HG03159 (cell line): ENCODE data around the gene CADM3.

Experiments used
- ATAC-seq: cut with Tn5 transposase; IDR thresholded peaks from one replicate; pipeline ENCODE4 v1.9.1; 2021; ENCODE audit warnings: mild to moderate bottlenecking, moderate library complexity; ENCODE audit not compliant: unreplicated experiment

Gene CADM3, protein sequence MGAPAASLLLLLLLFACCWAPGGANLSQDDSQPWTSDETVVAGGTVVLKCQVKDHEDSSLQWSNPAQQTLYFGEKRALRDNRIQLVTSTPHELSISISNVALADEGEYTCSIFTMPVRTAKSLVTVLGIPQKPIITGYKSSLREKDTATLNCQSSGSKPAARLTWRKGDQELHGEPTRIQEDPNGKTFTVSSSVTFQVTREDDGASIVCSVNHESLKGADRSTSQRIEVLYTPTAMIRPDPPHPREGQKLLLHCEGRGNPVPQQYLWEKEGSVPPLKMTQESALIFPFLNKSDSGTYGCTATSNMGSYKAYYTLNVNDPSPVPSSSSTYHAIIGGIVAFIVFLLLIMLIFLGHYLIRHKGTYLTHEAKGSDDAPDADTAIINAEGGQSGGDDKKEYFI

DNA sequence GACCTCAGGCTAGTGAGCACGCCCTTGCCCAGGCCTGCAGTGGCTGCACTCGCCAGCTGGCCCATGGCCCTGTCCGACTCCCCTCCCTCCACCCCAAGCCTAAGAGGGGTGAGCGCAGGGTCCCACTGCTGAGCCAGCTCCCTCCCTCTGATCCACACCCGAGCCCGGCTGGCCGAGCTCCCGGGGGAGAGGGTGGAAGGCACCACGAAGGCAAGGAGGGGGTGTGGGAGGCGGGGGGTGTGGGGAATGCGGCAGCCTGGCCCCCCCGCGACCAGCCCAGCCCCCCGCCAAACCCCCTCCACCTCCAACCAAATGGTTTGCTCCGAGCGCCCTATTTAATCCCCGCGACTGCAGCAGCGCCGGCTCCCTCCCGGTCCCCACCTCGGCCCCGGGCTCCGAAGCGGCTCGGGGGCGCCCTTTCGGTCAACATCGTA, at the start of gene CADM3:
TSS of gene CADM3 (plus strand) at position 362 of the 434 bp plus-strand sequence. CDS start 151 bp downstream, outside the sequence.
- ATAC-seq = no peak

DNA sequence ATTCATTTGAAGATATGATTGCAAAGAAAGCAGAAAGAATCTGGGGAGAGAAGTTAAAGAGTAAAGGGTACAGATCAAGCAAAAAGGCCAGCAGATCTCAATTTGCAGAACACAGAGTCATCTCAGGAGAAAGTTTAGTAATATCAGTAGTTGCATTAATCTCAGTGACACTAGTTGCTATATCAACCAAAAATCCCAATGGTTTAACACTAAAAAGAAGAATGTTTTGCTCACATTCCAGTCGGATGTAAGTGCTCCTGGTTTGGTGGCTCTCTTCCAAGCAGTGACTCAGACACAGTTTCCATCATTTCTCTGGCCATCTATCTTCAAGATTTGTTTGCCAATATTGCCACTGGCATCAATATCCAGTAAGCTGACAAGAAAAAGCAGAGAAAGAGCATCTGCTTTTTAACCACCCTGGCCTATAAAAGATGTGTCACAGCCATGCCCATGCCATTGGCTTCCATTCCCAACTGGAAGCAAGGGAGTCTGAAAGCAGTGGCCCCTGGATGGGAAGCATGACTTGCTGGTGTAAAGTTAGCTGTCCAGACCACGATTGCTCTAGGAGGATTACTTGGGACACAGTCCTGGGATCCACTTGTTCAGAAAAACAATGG, 49.3 kb upstream of the CADM3 start:
- peak; percentile 78 for ATAC-seq

DNA sequence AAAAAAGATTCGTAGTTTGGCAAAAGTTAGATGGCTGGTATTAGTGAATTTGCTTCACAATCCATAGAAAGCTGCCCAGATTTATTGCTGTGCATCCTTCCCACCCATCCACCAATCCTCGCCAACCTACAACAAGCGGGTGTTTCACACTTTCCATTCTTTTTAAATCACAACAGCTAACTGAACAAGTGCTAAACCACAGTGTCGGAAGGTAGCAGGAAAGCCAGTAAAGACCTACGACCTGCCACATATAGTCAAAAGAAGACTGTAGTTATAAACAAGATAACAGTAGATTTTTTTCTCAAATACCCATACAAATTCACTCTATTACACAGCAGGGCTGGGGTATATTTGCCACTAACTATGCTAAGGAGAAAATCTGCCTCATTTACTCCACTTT, 47.8 kb upstream of the CADM3 start:
- ATAC-seq = no peak

DNA sequence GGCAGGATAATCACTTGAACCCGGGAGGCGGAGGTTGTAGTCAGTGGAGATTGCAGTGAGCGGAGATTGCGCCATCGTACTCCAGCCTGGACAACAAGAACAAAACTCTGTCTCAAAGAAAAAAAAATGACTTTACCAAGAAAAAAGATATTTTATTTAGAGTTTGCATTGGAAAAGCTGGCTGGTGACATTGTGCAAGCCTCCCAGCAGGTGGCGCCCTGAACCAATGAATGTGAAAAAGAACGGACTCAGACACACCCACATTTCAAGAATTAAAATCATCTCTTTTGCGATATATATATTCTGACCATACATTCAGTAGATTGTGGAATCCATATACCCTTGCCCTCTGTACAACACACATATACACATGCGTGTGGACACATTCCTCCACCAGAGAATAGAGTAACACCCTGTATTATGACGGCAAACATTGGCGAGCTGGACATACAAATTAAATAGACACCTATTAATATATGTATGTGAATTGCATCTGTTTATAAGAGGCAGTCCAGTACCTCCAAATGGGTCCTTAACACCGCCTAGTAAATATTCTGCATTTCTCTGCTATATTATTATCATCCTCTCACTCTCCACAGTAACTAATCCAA, 39.0 kb upstream of the CADM3 start:
- no peak for ATAC-seq

DNA sequence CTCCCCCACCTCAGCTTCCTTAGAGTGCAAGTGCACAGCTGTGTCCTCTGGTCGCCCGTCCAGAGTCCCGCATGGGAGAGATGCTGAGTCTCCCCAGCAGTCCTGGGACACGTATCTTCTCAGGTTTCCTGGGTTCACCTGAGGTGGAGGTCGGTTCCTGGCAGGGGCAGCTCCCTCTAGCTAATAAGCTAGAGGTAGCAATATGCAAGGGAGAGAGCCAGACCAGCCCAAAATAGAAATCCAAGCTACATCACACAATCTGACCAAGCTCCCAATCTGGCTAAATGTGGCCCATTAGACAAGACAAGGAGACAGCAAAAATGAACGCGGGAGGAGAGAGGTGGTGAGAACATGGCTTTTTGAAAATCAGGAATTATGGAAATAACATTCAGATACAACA, 30.9 kb upstream of the CADM3 start:
- ATAC-seq = no peak

DNA sequence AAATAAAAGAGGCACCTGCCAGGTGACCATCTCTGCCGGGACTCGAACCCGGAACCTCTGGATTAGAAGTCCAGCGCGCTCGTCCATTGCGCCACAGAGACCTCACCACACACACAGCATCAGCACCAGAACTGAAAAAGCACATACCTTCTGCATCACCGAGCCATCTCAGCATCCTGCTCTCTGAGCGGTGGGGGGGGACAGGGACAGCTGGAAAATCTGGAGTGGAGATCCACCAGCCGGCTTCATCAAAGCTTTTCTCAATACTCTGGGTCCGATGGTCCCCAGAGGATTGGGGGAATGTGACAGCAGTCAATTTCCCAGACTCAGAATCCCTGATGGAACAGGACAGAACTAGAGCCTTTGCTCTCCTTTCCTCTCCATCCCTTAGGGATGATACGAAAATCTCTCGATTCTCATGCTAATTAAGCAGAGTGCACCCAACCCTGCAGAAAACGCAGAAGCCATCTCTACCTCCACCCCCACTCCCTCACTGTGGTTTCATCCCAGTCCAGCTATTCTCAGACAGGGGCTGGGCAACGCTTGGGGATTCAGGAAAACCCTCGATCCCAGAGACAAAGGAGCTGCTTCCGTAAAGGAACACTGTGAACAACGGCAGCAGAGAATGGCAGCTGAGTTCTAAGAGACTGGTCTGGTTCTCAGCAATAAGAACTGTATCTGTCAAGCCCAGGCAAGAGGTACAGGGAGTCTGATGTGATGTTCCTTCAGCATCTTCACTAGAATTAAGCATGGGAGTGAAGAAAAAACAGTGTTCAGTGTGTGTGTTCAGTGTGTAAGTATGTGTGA, 29.6 kb upstream of the CADM3 start:
- no peak for ATAC-seq

DNA sequence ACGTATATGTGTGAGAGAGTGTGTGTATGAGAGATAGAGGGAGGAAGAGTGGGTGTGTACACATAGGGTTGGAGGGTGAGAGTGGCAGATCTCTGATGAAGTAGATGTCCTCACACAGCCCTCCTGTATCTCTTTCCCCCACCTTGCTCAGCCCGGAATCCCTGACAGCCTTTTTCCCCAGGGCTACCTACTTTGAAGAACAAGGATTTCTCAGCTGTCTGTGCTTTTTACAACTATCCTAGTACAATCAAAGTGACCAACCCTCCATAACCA, 29.1 kb upstream of the CADM3 start:
- ATAC-seq = no peak

DNA sequence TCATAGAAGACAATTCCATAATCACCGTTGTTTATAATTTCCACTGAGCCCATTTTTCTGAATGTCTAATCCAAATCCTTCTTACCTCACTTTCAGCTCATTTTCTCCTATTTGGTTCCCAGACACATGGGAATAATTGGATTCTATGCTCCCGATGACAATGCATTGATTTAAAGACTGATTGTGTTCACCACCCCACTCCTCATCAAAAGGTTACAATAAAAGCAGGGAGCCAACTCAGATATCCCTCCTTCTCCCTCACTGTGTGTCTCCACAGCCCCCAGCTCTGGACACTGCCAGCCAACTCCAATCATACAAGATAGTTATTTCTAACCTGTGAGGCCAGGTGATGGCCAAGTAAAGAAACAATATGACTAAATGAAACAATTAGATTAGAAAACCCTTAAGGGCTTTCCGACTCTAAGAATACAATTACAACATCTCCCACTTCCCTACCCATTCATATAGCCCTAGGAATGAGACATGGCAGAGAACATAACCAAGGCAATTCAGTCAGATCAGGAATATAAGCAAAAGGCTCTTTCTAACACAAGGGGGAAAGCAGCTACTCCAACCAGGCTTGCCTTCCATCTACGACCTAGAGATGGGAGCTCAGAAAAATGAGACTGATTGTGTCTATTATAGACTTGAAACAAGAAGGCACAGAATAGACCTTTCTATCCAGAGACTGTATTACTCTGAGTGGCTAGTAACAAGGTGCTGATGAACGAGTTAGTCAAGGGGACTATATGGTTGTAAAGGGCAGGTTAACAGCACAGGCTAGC, 28.5 kb upstream of the CADM3 start:
- ATAC-seq = no peak

DNA sequence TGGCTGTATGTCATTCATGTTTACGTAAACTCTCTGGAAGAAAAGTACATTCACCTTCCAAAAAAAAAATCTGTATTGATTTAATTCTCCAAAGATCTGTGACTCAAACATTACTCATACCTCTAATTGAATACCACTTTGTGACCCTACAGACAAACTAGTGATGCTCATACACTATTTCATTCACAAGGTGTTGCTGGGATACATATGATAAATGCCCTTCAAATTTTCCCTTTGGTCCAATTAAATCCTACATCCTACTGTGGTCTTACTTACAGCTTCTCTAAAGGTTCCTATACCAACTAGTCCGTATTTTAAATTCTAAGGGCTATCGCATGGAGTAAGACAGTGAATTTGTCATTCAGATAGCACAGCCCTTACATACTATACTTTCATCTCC, 26.8 kb upstream of the CADM3 start:
- ATAC-seq = no peak

DNA sequence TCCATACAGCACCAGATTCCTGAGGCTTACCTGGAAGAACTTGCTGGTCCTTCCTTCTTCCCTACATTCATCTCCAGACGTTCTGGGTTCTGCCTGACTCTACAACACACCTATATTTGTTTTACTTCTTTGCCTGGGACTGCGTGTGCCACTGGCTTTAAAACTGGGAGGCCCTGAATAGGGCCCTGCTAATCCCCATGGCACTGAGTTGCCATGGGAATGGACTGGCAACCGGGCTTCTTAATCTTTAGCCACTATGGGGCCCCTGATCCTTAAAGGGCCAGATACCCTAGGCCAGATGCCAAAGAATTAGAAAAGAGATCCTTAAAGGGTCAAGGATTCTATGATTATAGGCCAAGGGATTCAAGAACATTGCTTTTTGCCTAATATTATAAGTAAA, 24.4 kb upstream of the CADM3 start:
- no peak for ATAC-seq

DNA sequence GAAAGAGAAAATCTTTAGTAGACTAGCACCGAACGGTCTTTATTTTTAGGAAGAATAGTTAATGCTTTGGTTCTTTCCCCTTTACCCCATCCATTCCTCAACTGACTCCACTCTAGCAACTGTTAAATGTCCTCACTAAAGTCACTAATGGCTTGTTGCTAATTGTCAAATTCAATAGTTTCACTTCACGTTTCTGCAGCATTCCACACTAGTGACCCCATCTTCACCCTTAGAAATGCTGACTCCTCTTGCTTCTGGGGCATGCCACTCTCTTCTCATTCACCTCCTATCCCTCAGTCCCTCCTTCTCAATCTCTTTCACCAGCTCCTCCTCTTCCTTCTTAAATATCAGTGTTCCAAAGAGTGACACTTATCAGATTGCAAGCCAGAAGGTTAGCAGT, 19.4 kb upstream of the CADM3 start:
- ATAC-seq = no peak

DNA sequence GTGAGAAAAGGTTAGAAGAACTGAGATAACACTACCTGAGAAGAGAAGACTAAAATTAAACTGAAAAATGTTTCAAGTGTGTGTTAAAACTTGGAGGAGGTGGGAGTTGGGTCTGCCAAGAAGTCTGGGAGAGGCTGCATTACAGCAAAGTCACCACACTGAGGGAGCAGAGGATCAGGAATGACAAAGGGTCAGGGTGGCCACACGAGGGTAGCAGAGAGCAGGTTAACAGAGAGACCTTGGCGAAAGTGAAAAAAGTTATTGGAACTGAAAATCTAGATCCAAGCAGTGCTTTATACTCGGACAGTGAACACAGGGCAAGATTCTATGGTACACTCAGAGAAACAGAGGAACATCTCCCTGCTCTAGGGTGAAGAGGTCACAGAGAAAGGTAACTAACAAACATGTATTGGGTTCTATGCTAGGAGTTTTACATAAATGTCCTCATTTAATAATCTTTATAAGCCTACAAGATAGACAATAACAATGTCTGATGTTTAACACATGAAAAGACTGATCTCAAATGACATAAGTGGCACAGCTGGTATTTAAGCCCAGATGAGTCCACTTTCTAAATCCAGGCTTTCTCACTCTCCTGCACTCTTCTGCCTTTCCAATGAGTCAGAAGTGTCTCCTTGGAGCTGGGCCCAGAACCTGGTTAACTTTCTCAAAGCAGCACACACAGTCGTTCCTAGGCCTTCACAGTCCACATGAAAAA, 10.3 kb upstream of the CADM3 start:
- peak; percentile 98 for ATAC-seq

DNA sequence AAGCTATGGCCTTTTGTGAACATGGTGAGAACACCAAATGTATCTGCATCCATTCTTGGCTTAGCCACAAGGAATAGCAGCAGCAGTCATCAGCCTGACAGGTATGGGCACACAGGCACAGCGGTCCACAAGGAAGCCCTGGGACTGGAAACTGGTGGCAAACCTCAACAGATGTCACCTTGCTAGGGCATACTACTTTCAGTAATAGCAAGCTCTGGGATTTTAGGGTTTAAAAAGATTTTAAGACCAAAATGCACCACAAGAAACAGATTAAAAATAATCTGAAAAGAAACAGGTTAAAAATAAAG, 9.7 kb upstream of the CADM3 start:
- ATAC-seq = no peak

DNA sequence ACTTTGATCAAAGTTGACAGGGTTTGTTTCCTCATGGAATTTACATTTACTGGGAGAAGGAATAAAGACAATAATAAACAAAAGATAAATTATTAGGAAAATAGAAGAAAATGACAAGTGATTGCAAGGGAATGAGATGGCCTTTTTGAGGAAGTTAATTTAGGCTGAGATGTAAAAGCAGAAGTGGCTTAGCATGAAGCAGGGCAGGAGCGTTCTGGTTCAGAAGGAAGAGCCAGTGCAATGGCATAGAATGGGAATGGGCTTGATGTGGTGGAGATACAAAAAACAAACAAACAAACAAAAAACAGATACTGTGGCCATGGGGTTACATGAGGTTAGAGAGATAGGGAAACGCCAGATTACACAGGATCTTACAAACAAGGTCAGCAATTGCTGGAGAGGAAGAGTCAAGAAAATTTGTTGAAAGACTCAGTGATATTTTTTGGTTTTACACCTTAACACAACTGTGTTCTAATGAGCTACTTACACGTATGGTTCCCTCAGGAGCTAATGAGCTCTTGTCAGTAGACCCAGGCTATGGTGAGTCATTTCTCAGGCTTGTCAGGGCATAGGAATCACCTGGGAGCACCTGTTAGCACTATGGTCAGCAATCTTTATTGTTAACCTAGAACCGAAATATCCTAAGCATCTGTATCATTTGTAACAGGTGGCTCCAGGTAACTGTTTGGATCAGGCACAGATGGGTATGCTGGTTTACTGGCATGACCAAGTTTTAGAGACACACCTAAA, 8.7 kb upstream of the CADM3 start:
- no peak for ATAC-seq

DNA sequence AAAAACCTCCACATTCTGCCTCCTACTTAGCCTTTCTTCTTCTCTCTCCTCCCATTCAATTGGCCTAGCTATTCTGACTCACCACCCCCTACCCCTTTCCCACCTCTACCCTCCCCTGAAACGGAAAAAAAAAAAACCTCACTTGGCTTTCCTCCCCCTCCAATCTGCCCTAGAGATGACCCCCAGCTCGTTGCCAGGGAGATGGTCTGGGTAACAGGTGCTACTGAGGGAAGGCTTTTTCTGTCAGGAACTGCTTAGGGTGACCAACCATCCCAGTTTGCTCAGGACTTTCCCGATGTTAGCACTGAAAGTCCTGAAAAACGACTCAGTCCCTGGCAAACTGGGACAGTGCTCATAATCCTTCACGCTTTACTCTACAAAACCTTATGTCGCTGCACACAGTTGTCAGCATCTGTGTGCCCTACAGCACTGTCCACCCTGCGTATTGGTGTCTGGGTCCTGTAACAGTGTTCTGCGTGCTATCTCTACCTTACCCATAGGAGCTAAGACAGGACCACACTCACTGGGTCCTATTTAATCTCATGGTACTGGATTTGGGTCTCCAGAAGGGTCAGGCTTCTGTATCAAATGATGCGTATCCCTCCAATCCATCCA, 7.7 kb upstream of the CADM3 start:
- no peak for ATAC-seq

DNA sequence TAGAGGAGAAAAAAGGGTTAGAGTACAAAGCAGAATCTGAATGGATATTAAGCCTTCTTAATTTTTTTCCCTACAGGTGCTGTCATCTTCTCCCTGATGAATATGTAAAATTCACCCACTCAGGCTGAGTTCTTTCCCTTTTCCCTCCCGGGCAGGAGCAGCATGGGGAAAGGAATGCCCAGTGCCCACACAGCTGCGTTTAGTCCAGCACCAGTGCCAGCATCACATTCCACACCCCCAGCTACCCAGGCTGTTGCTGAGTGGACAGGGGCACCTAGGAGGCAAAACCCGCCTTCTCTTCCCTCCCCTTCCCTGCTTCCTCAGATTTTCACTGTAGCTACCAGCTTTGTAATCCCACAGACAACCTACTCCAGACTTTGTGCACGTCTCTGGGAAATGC, 3.4 kb upstream of the CADM3 start:
- no peak for ATAC-seq

DNA sequence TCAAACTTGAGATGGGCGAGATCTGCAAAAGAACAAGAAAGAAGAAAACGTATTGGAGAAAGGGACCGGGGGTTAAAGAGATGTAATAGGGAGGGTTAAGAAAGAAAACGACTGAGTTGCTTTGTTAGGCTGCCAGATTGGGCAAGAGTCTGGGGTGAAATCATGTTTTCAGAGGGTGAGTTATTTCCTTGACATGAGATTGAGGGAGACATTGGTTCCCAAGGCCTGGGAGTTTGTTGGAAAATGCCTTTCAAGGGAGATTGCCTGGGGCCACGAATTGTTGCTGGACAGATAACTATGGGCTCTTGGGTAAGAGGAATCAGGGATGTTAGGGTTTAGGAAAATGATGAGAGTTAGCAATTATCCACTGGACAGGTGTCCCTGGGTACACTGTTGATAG, 776 bp upstream of the CADM3 start:
- no peak for ATAC-seq

DNA sequence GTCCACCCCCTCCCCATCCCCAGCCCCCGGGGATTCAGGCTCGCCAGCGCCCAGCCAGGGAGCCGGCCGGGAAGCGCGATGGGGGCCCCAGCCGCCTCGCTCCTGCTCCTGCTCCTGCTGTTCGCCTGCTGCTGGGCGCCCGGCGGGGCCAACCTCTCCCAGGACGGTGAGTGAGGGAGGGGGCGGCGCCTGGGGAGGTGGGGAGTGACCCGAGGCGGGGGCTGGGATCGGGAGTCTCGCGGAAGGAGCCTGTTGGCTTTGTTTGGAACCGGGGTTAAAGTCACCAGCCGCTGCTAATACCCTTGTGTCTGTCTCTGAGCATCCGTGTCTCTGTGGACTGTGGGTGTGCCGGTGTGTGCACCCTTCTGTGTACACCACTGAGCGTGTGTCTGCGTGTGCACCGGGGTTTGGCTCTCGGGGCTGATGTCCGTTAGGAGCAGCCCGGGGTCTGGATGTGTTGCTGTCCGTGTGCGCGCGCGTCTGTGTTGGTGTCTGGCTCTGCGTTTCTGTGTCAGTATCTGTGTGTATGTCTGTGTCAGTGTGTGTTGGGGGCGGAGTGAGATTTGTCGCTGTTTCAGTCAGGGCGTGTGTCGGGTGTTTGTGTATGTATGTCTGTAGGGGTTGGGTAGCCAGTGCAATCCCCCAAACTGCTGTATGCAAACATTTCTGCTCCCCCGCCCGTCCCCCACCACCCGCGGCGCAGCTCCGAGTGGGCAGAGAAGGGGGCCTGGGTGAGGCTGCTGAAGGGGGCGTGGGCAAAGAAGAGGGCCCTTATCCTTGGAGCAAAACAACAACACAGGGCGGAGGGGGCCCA, 480 bp downstream of the CADM3 start:
- no peak for ATAC-seq
